ENCODE data around the gene HINT3. TPM values are rescaled to one million over a fixed set of nuclear protein-coding genes. Genes with fewer than 3 reads are reported as not detected.
"Not testable (repeated sequence)": the region's sequence is repeated elsewhere in the genome, so short reads cannot be mapped to it uniquely, and the experiment has no call there.

HINT3 gene
- total RNA-seq, 1 donor = 23.3 TPM

GRCh38 chr6:125961117-125961516 is 4.5 kb downstream of the HINT3 start:
- no peak for DNase-seq (ENCODE audit: low read depth)
- no peak for TF ChIP-seq CTCF (IDR thresholded peaks at IDR 0.05; ENCODE audit: insufficient read depth, low read depth, low read length)
- no peak overlapping the region for H3K4me3 ChIP-seq (ENCODE audit: low read depth, low read length)

DNA sequence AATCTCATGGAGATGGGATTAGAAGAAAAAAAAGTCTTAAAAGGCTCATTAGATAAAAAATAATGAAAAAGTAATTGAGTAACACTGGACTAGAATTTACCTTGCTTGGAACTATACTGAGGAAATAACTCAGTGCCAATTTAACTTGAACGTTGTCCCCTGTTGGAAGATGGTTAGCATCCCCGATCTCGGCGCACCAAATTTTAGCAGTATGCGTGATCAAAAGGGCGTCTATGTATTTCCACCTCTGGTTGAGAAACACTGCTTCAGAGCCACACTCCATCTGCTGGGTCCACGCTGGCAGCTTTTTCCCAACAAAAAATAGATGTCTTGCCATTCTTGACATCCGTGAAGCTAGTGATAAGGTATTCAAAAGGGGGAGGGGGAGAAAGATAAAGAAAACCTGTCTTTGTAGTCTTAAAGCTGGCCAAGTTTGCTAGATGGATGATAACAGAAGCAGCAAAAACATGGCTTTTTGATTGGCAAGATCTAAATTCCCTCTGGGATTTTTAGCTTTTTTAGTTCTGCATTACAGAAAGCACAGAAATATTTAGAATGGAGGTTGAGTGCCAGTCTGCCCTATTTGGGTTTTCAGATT is 6.4 kb downstream of the HINT3 start:
- no peak for DNase-seq (ENCODE audit: low read depth)
- no peak for TF ChIP-seq CTCF (IDR thresholded peaks at IDR 0.05; ENCODE audit: insufficient read depth, low read depth, low read length)
- H3K4me3 ChIP-seq (ENCODE audit: low read depth, low read length) = no peak overlapping the region

DNA sequence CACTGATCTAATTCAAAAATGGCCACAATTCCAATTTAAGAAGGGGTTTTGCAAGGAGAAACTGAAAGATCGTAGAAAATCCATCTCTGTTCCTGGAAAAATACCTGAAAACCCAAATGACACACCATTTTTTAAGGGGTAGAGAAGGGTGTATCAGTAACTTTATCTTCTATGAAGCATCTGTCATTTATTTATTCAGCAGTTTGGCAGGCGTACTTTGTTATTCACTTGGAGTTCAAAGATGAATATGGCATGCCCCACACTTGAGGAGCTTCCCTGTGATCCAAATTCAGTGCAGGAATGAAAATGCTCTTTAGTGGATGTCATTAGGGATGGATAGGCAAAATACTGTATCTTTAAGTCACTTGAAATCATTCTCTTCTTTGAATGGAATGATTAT is 7.2 kb downstream of the HINT3 start:
- no peak for DNase-seq (ENCODE audit: low read depth)
- TF ChIP-seq CTCF (IDR thresholded peaks at IDR 0.05; ENCODE audit: insufficient read depth, low read depth, low read length) = no peak
- H3K4me3 ChIP-seq (ENCODE audit: low read depth, low read length) = no peak overlapping the region

DNA sequence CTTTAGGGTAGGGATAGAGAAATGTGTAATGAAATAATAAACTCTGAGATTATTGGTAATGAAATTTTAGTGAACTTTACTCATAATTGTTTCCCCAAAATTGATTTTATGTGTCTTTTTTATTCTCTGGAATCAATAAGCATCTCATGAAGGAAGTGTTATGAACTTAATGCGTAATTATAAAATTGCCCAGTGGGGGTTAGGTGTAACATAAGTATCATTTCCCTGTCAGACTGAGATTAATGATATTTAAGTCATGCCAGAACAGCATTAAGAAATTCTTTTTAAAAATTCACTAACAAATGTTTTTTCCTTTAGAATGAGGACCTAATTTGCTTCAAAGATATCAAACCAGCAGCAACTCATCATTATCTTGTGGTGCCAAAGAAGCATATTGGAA is 10.0 kb downstream of the HINT3 start:
- TF ChIP-seq CTCF (IDR thresholded peaks at IDR 0.05; ENCODE audit: insufficient read depth, low read depth, low read length) = no peak
- H3K4me3 ChIP-seq (ENCODE audit: low read depth, low read length) = no peak overlapping the region
- DNase-seq (ENCODE audit: low read depth) = no peak

DNA sequence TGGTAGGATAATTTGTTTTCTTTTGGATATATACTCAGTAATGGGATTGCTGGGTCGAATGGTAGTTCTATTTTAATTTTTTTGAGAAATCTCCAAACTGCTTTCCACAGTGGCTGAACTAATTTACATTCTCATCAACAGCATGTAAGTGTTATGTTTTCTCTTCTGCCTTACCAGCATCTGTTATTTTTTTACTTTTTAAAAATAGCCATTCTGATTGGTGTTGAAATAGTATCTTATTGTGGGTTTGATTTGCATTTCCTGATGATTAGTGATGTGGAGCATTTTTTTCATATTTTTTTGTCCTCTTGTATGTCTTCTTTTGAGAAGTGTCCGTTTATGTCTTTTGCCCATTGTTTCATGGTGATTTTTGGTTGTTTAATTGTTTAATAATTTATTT is 11.9 kb downstream of the HINT3 start:
- no peak for DNase-seq (ENCODE audit: low read depth)

DNA sequence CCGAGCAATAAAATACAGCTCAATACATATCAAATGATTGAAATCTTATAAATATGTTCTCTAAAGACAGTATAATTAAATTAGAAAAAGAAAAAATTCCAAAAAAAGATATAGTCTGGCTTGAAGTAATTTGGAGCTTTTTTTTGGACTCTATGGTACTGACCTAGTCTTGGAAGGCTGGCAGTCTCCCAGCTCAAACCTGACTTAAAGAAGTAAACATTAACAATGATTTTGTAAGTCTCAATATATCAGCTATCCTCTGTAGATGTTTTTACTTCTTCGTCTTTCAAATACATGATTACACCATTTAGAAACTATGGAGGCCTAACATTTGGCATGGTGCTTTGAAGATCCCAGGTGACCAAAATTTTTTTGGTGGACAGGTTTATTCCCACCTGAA is 14.2 kb downstream of the HINT3 start:
- no peak for TF ChIP-seq CTCF (IDR thresholded peaks at IDR 0.05; ENCODE audit: insufficient read depth, low read depth, low read length)
- H3K4me3 ChIP-seq (ENCODE audit: low read depth, low read length) = no peak overlapping the region

More for the DNA sequence above, 11.9 kb downstream of the HINT3 start:
- TF ChIP-seq CTCF (IDR thresholded peaks at IDR 0.05; ENCODE audit: insufficient read depth, low read depth, low read length) = no peak
- H3K4me3 ChIP-seq (ENCODE audit: low read depth, low read length) = no peak overlapping the region

GRCh38 chr6:125972478-125972877 is 15.9 kb downstream of the HINT3 start:
- H3K4me3 ChIP-seq (ENCODE audit: low read depth, low read length); DNase-seq (ENCODE audit: low read depth): not testable (repeated sequence)

More for the DNA sequence above, 14.2 kb downstream of the HINT3 start:
- no peak for DNase-seq (ENCODE audit: low read depth)
